PC-3 (cell line): ENCODE measurements around the gene RBMS3. TPM values are rescaled to one million over a fixed set of nuclear protein-coding genes. Genes with fewer than 3 reads are reported as not detected.

Source experiments
- ATAC-seq: fragments of 200-7000 bp; cut with Tn5 transposase; 2 replicates; pipeline ENCODE4 v1.9.1; 2020; ENCODE audit warnings: mild to moderate bottlenecking, moderate library complexity
- BruUV-seq: library from RNA; stranded (reverse); fragments of 400-500 nt; replicated peaks from 2 replicates; lab custom pipeline; 2021; lab: Mats Ljungman, UMichigan
- CTCF ChIA-PET: fragments of 300-600 bp; sonication (Branson Sonifier 250); formaldehyde crosslinking; loops from one replicate; lab custom pipeline; 2022; ENCODE audit warnings: antibody characterized with exemption; lab: Charles Lee
- POLR2A ChIA-PET: fragments of 300-600 bp; sonication (Branson Sonifier 250); formaldehyde crosslinking; loops from one replicate; lab custom pipeline; 2022; ENCODE audit warnings: antibody characterized with exemption; ENCODE audit not compliant: unreplicated experiment; lab: Charles Lee
- DNase-seq: peaks from one replicate; pipeline ENCODE4 v3.0.0-alpha.2; 2015
- H2AFZ ChIP-seq: fragments of 300-600 bp; sonication (generic); 2 replicates; pipeline ENCODE4 v1.6.0; 2016; ENCODE audit warnings: antibody characterized with exemption, low read length
- H3F3A ChIP-seq: fragments of 300-600 bp; sonication (generic); one replicate; pipeline ENCODE4 v1.6.0; 2017; ENCODE audit warnings: antibody characterized with exemption, low read length, control low read depth, mild to moderate bottlenecking; ENCODE audit not compliant: unreplicated experiment
- H3K27ac ChIP-seq: fragments of 300-600 bp; sonication (generic); 2 replicates; pipeline ENCODE4 v1.5.1; 2016; ENCODE audit warnings: mild to moderate bottlenecking, low read length
- H3K27me3 ChIP-seq: fragments of 300-600 bp; sonication (generic); 2 replicates; pipeline ENCODE4 v1.6.1; 2016; ENCODE audit warnings: low read length, mixed read lengths
- H3K36me3 ChIP-seq: fragments of 300-600 bp; sonication (generic); 2 replicates; pipeline ENCODE4 v1.6.1; 2016; ENCODE audit warnings: low read depth, mixed run types, low read length, mixed read lengths
- H3K4me1 ChIP-seq: fragments of 300-600 bp; sonication (generic); 2 replicates; pipeline ENCODE4 v1.5.1; 2016; ENCODE audit warnings: low read length; ENCODE audit not compliant: insufficient read depth
- H3K4me2 ChIP-seq: fragments of 300-600 bp; sonication (generic); 2 replicates; pipeline ENCODE4 v1.6.0; 2016; ENCODE audit warnings: low read length
- H3K4me3 ChIP-seq: fragments of 300-600 bp; sonication (generic); 2 replicates; pipeline ENCODE4 v1.5.1; 2016; ENCODE audit warnings: mild to moderate bottlenecking, low read length, mixed read lengths
- H3K79me2 ChIP-seq: fragments of 300-600 bp; sonication (generic); 2 replicates; pipeline ENCODE4 v1.6.1; 2017; ENCODE audit warnings: low read length, mixed read lengths
- H3K9ac ChIP-seq: fragments of 300-600 bp; sonication (generic); 2 replicates; pipeline ENCODE4 v1.6.0; 2016; ENCODE audit warnings: mild to moderate bottlenecking, low read length
- H3K9me2 ChIP-seq: fragments of 300-600 bp; sonication (generic); replicated peaks from 2 replicates; pipeline ENCODE4 v1.6.1; 2016; ENCODE audit warnings: mixed run types, low read length, mixed read lengths
- H3K9me3 ChIP-seq: fragments of 300-600 bp; sonication (generic); 2 replicates; pipeline ENCODE4 v1.6.1; 2016; ENCODE audit warnings: low read length, mixed read lengths
- H4K20me1 ChIP-seq: fragments of 300-600 bp; sonication (generic); 2 replicates; pipeline ENCODE4 v1.6.1; 2016; ENCODE audit warnings: low read length, mixed read lengths
- EZH2 ChIP-seq: fragments of 300-600 bp; sonication (generic); IDR thresholded peaks from one replicate; pipeline ENCODE4 v1.6.1; 2017; ENCODE audit warnings: antibody characterized with exemption, mild to moderate bottlenecking, low read length; ENCODE audit not compliant: unreplicated experiment
- EZH2phosphoT487 ChIP-seq: fragments of 300-600 bp; sonication (generic); IDR thresholded peaks from 2 replicates; pipeline ENCODE4 v1.6.1; 2018; ENCODE audit warnings: mild to moderate bottlenecking, antibody characterized with exemption, low read length, borderline replicate concordance
- intact Hi-C: fragments of 100-400 bp; cut with micrococcal nuclease; formaldehyde crosslinking; loops from 2 replicates; pipeline ENCODE4 v1.9.0; 2023
- total RNA-seq: library from RNA; depleted of rRNA; stranded (reverse); fragments of >200 nt; gene quantifications from 2 replicates; pipeline ENCODE4 v1.2.3, GENCODE V29; 2014
- TF ChIP-seq, protein P1 (sequence below): fragments of 300-600 bp; sonication (generic); conservative IDR thresholded peaks from 2 replicates; pipeline ENCODE4 v1.5.1; 2017; ENCODE audit warnings: antibody characterized with exemption, low read depth, mild to moderate bottlenecking, low read length

Gene RBMS3
- total RNA-seq, 1 experiment from 2014 or later, result 5.4 TPM

- BruUV-seq, result no TSS peak
Measured at GRCh38 chr3:29555590-29555989, 274.7 kb downstream of the RBMS3 start.

GRCh38 chr3:29557186-29557585, 276.3 kb downstream of the RBMS3 start:
- no peaks in the 10 kb centered on the region for H3K36me3 ChIP-seq
- CTCF ChIA-PET, result no interaction called here
- ATAC-seq (no peak), DNase-seq (no peak)
- no peaks in the 10 kb centered on the region for H3K9me2 ChIP-seq
- no peaks in the 10 kb centered on the region for H3K9me3 ChIP-seq
- BruUV-seq, result no TSS peak
- no peak overlapping the region for H3K9ac ChIP-seq
- no peaks in the 10 kb centered on the region for H3K79me2 ChIP-seq
- H3K4me1 ChIP-seq, result no peaks in the 10 kb centered on the region
- no peak overlapping the region for H3K27ac ChIP-seq
- H2AFZ ChIP-seq, result no peak overlapping the region
- POLR2A ChIA-PET, result no interaction called here
- H3K4me3 ChIP-seq, result no peak overlapping the region
- TF ChIP-seq, protein P1, sequence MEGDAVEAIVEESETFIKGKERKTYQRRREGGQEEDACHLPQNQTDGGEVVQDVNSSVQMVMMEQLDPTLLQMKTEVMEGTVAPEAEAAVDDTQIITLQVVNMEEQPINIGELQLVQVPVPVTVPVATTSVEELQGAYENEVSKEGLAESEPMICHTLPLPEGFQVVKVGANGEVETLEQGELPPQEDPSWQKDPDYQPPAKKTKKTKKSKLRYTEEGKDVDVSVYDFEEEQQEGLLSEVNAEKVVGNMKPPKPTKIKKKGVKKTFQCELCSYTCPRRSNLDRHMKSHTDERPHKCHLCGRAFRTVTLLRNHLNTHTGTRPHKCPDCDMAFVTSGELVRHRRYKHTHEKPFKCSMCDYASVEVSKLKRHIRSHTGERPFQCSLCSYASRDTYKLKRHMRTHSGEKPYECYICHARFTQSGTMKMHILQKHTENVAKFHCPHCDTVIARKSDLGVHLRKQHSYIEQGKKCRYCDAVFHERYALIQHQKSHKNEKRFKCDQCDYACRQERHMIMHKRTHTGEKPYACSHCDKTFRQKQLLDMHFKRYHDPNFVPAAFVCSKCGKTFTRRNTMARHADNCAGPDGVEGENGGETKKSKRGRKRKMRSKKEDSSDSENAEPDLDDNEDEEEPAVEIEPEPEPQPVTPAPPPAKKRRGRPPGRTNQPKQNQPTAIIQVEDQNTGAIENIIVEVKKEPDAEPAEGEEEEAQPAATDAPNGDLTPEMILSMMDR, result no peak
- no peak for TF ChIP-seq EZH2
- TF ChIP-seq EZH2phosphoT487, result no peak
- H3K4me2 ChIP-seq, result no peak overlapping the region
- H3K27me3 ChIP-seq, result no peaks in the 10 kb centered on the region
- H4K20me1 ChIP-seq, result no peaks in the 10 kb centered on the region
- no peaks in the 10 kb centered on the region for H3F3A ChIP-seq
- intact Hi-C loops, result no loop called here

More at GRCh38 chr3:29555590-29555989, 274.7 kb downstream of the RBMS3 start:
- Histone ChIP-seq H4K20me1 (no peaks in the 10 kb centered on the region), H3K79me2 (no peaks in the 10 kb centered on the region), H3F3A (no peaks in the 10 kb centered on the region), H3K4me1 (no peaks in the 10 kb centered on the region), H3K4me2 (no peak overlapping the region), H2AFZ (no peak overlapping the region), H3K36me3 (no peaks in the 10 kb centered on the region), H3K9me3 (no peaks in the 10 kb centered on the region), H3K9ac (no peak overlapping the region), H3K9me2 (no peaks in the 10 kb centered on the region), H3K27ac (no peak overlapping the region), H3K27me3 (no peaks in the 10 kb centered on the region), H3K4me3 (no peak overlapping the region)
- DNase-seq (no peak), ATAC-seq (no peak)
- CTCF ChIA-PET, result no interaction called here
- POLR2A ChIA-PET, result no interaction called here
- TF ChIP-seq EZH2phosphoT487, result no peak
- TF ChIP-seq, protein P1, result no peak
- no peak for TF ChIP-seq EZH2
- intact Hi-C loops, result no loop called here

DNA sequence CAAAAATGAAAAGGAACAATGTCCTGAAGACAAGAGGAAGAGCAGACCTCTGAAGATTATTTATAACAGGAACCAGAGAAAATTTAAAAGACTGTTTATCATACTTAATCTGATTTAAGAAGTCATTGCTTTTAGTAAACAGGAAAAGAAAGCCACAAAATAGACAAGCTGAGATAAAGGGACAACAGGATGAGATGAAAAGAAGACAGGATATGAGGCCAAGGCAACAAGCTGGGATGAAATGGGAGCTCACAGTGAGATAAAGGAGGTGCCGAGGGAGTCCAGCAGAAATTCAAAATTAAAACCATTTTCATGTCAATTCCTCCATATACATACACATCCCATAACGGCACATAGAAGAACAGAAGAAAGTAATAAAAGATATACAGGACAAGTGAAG, 277.0 kb downstream of the RBMS3 start:
- Histone ChIP-seq H4K20me1 (no peaks in the 10 kb centered on the region), H3K9me3 (no peaks in the 10 kb centered on the region), H3K4me2 (no peak overlapping the region), H3K4me1 (no peaks in the 10 kb centered on the region), H3K36me3 (no peaks in the 10 kb centered on the region), H3F3A (no peaks in the 10 kb centered on the region), H3K27ac (no peak overlapping the region), H2AFZ (no peak overlapping the region), H3K27me3 (no peaks in the 10 kb centered on the region), H3K4me3 (no peak overlapping the region), H3K9ac (no peak overlapping the region), H3K9me2 (no peaks in the 10 kb centered on the region), H3K79me2 (no peaks in the 10 kb centered on the region)
- ATAC-seq (no peak), DNase-seq (no peak)
- no peak for TF ChIP-seq EZH2
- no peak for TF ChIP-seq EZH2phosphoT487
- TF ChIP-seq, protein P1, result no peak
- CTCF ChIA-PET, result no interaction called here
- BruUV-seq, result no TSS peak
- POLR2A ChIA-PET, result no interaction called here
- intact Hi-C loops, result no loop called here
